NT2/D1 (cell line): ENCODE measurements around the gene WDR7.

ENCODE experiments used
- DNase-seq: peaks from one replicate; pipeline ENCODE4 v3.0.0-alpha.2; 2011; ENCODE audit warnings: low read depth, low spot score
- H3K27me3 ChIP-seq: 2 replicates; pipeline ENCODE4 v1.6.0; 2011; ENCODE audit warnings: mild to moderate bottlenecking; ENCODE audit not compliant: insufficient read length, insufficient read depth
- H3K36me3 ChIP-seq: 2 replicates; pipeline ENCODE4 v1.6.1; 2011; ENCODE audit warnings: mild to moderate bottlenecking, low read length, mixed read lengths; ENCODE audit not compliant: insufficient read depth, insufficient read length
- H3K4me1 ChIP-seq: 2 replicates; pipeline ENCODE4 v1.5.1; 2011; ENCODE audit not compliant: insufficient read depth, insufficient read length
- H3K4me3 ChIP-seq: 2 replicates; pipeline ENCODE4 v1.5.1; 2011; ENCODE audit warnings: low read depth; ENCODE audit not compliant: insufficient read length
- H3K9ac ChIP-seq: 2 replicates; pipeline ENCODE4 v1.6.0; 2011; ENCODE audit warnings: low read depth; ENCODE audit not compliant: insufficient read length
- H3K9me3 ChIP-seq: 2 replicates; pipeline ENCODE4 v1.5.1; 2011; ENCODE audit warnings: mild to moderate bottlenecking, low read length; ENCODE audit not compliant: insufficient read depth
- SUZ12 ChIP-seq: IDR thresholded peaks from 2 replicates; pipeline ENCODE4 v1.6.1; 2011; ENCODE audit not compliant: insufficient read length, insufficient read depth; ENCODE audit errors: extremely low read depth
- YY1 ChIP-seq: IDR thresholded peaks from 2 replicates; pipeline ENCODE4 v1.6.1; 2011; ENCODE audit not compliant: insufficient read length, insufficient read depth
- ZNF274 ChIP-seq: IDR thresholded peaks from 2 replicates; pipeline ENCODE4 v1.6.1; 2011; ENCODE audit warnings: mild to moderate bottlenecking, low read depth, low read length

Gene WDR7

GRCh38 chr18:56740645-56741044 lies 89.5 kb downstream of the WDR7 start:
- no peak for DNase-seq
- H3K36me3 ChIP-seq, result no peaks in the 10 kb centered on the region
- TF ChIP-seq ZNF274 (no peak), SUZ12 (no peak), YY1 (no peak)
- no peaks in the 10 kb centered on the region for H3K4me1 ChIP-seq
- no peak overlapping the region for H3K4me3 ChIP-seq
- no peak overlapping the region for H3K9ac ChIP-seq
- no peaks in the 10 kb centered on the region for H3K9me3 ChIP-seq
- no peaks in the 10 kb centered on the region for H3K27me3 ChIP-seq

GRCh38 chr18:56741685-56742084 lies 90.5 kb downstream of the WDR7 start:
- Histone ChIP-seq H3K4me1 (no peaks in the 10 kb centered on the region), H3K9me3 (no peaks in the 10 kb centered on the region), H3K27me3 (no peaks in the 10 kb centered on the region), H3K4me3 (no peak overlapping the region), H3K36me3 (no peaks in the 10 kb centered on the region), H3K9ac (no peak overlapping the region)
- TF ChIP-seq SUZ12 (no peak), ZNF274 (no peak), YY1 (no peak)
- DNase-seq, result no peak

- DNase-seq, result no peak
- Histone ChIP-seq H3K4me1 (no peaks in the 10 kb centered on the region), H3K36me3 (no peaks in the 10 kb centered on the region), H3K9me3 (no peaks in the 10 kb centered on the region), H3K4me3 (no peak overlapping the region), H3K27me3 (no peaks in the 10 kb centered on the region), H3K9ac (no peak overlapping the region)
- TF ChIP-seq SUZ12 (no peak), YY1 (no peak)
Measured at GRCh38 chr18:56743115-56743514, 92.0 kb downstream of the WDR7 start.

GRCh38 chr18:56747032-56747658 lies 96.0 kb downstream of the WDR7 start:
- no peaks in the 10 kb centered on the region for H3K36me3 ChIP-seq
- no peaks in the 10 kb centered on the region for H3K4me1 ChIP-seq
- DNase-seq, result no peak
- TF ChIP-seq ZNF274 (no peak), SUZ12 (no peak), YY1 (no peak)
- no peaks in the 10 kb centered on the region for H3K27me3 ChIP-seq
- H3K9me3 ChIP-seq, result no peaks in the 10 kb centered on the region
- H3K9ac ChIP-seq, result no peak overlapping the region
- no peak overlapping the region for H3K4me3 ChIP-seq

GRCh38 chr18:56747857-56748256 lies 96.7 kb downstream of the WDR7 start:
- Histone ChIP-seq H3K27me3 (no peaks in the 10 kb centered on the region), H3K36me3 (no peaks in the 10 kb centered on the region), H3K4me3 (no peak overlapping the region), H3K9me3 (no peaks in the 10 kb centered on the region), H3K4me1 (no peaks in the 10 kb centered on the region), H3K9ac (no peak overlapping the region)
- DNase-seq, result no peak
- no peak for TF ChIP-seq ZNF274
- no peak for TF ChIP-seq SUZ12
- TF ChIP-seq YY1, result no peak

GRCh38 chr18:56748698-56749268 lies 97.6 kb downstream of the WDR7 start:
- H3K4me3 ChIP-seq, result no peak overlapping the region
- no peak overlapping the region for H3K9ac ChIP-seq
- TF ChIP-seq SUZ12 (no peak), YY1 (no peak), ZNF274 (no peak)
- no peaks in the 10 kb centered on the region for H3K9me3 ChIP-seq
- no peaks in the 10 kb centered on the region for H3K27me3 ChIP-seq
- H3K4me1 ChIP-seq, result no peaks in the 10 kb centered on the region
- peak; percentile 11 for DNase-seq
- no peaks in the 10 kb centered on the region for H3K36me3 ChIP-seq

GRCh38 chr18:56756966-56757365 lies 105.8 kb downstream of the WDR7 start:
- Histone ChIP-seq H3K4me1 (no peaks in the 10 kb centered on the region), H3K4me3 (no peak overlapping the region), H3K9ac (no peak overlapping the region), H3K27me3 (no peaks in the 10 kb centered on the region), H3K9me3 (no peaks in the 10 kb centered on the region), H3K36me3 (no peaks in the 10 kb centered on the region)
- DNase-seq, result no peak
- TF ChIP-seq SUZ12, result no peak
- TF ChIP-seq ZNF274, result no peak
- no peak for TF ChIP-seq YY1
